HL-60/S4 (cell line): ENCODE results near the gene CCNH.

Experiments
- in situ Hi-C: fragments of 300-500 bp; cut with MboI; formaldehyde crosslinking; loops from 2 replicates; pipeline ENCODE4 v1.14.3; 2022; ENCODE audit warnings: low sequenced_read_pairs

Gene CCNH

DNA sequence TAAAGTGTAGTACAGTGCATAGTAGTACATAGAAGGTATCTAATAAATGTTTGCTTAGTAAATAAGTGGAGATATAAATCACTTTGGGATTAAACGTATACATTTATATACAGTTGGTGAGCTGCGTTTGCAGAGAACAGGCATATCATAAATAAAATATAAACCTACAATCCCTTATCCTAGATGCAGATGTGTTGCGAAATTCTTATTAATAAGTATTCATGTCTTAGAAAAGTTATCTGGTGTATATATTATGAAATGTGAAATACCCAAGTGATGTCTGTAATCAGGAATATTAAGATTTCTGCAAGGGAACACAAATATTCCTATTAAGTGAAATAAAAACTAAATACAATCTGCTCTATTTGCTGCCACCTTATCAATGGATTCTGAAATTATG, 8.8 kb downstream of the CCNH start:
- in situ Hi-C loops: no loop called here

DNA sequence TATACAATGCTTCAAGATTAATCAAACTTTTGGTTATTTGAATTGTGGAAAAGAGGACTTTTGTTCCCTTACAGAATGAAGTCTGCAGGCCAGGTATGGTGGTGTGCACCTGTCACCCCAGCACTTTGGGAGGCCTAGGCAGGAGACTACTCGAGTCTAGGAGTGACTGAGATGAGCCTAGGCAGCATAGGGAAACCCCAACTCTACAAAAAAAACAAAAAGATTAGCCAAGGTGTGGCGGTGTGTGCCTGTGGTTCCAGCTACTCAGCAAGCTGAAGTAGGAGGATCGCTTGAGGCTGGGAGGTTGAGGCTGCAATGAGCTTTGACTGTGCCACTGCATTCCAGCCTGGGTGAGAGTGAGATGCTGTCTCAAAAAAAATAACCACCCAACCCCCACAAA, 9.3 kb downstream of the CCNH start:
- in situ Hi-C loops: no loop called here

DNA sequence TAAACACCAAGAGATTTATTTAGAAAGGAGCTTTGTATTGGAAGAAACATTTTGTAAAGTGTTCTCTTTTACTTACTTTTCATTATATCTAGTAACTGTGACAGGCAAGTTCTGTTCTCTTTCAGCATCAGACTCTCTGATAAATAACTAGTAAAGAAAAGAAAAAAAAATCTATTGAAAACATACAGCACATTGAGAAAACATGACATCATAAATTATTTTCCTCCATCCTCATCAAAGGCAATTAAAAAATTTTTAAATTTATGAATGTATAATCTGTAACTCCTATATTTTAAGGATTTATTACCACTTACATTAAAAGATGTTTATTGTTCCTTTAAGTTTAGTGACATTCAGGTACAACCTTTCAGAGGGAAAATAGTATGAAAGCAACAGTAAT, 11.1 kb downstream of the CCNH start:
- in situ Hi-C loops: no loop called here

DNA sequence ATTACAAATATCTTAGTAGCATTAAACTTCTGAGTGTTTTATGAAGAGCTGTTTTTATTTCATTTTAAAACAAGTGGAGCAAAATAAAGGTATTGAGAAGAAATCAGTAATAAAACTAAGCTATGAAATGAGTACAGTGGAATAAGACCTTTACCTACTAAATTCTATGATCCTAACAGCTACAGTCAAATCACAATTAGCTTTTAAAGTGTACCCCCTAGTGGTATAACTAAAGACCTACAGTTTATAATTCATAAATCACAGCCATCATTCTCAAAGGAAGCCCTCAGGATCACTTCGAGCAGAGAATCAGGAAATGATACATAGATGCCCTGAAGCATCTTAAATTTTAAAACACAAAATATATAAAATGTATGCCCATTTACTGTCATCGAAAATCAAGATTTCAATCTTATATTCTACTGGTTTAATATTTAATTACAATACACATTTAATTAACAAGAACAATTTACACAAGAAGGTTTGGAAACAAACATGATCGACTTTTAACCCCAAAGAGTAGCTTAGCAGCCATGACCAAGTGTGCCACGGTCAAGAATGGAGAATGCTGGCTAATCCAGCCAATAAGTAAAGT, 12.3 kb downstream of the CCNH start:
- in situ Hi-C loops: no loop called here

DNA sequence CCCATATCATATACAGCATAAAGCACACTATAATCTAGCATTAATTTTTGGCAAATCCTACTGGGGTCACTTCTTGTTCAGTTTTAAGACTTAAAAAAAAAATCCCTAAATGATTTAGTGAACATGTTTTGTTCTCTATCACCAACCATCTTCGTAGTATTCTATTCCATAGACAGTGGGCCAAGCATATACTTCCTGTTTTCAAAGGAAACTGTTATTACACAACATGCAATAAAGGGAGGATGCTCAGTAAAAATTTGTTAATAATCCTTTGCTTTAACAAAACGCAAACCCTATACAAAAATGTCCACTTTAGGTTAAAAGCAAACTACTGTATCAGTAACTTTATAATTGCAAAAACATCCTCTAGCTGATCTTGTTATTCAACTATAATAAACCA, 13.0 kb downstream of the CCNH start:
- in situ Hi-C loops: no loop called here

DNA sequence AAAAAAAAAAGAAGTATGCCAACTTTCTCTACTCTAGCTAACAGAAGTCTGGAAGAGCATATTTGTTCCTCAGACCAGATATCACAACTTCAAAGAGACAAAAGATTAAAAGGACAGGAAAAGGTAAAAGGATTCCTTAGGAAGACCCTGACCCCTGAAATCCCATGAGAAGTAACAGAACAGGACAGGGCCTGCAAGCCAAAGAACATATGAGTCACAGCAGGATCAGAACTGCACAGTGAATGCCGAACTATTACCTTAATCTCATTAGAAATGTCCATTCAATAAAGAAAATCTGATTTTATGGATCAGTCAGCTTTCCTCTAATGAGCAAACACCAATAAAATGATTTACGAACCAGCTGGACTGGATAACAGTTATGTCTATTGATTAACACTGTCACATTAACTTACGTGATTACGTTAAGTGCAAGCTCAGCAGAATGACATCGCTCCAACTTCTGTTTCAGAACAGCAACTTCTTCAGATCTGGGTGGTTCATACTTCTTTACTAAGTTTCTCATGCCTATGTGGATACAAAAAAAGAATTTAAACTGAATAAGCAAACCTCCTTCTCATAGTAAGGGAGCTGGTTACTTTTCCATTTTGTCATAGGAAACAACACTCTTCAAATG, 13.6 kb downstream of the CCNH start:
- in situ Hi-C loops: no loop called here

DNA sequence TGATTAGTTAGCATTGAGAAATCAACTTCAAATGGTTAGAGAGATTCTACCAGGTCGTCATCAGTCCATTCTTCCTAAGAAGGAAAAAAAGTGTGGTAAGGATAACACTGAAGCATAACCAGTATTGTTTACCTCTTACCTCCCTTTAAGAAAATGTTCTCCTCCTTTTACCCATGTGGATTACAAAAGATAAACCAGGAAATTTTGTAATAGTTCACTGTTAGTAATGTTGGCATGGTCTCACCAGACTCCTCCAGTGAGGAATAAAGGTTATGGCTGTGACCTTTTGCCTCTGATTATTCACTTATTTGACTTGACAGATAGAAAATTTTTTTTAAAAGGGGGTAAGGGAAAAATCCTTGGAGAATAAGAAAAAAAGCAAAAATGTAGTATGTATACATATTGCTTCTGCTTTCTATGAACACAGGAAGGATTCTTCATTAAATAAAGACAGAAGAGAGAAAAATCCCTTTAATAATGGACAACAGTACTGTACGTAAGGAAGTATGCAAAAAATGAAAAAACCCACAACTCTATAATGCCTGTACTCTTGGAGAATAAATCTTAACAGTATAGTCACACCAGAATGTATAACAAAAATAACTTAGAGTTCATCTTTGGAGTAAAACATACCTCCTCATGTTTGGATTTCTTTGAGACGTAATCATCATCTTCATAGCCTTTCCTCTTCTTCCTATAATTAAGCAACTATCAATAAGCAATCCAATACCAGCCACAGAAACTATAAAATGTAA, 18.1 kb downstream of the CCNH start:
- in situ Hi-C loops: no loop called here

DNA sequence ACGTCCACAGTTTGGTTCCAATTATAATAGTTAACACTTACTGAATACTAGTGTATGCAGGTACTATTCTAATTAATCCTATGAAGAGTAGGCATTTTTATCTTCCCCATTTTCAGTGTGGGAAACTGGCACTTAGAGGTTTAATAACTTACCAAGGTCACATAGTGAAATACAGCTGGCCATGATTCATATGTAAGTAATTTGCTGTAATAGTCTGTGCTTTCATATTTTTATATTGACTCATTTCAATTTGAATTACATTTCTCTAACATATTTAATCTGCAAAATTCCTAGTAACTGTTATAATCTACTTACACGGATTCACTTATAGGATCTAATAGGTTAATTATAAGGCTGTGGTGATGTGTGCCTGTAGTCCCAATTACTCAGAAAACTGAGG, 19.4 kb downstream of the CCNH start:
- in situ Hi-C loops: no loop called here

DNA sequence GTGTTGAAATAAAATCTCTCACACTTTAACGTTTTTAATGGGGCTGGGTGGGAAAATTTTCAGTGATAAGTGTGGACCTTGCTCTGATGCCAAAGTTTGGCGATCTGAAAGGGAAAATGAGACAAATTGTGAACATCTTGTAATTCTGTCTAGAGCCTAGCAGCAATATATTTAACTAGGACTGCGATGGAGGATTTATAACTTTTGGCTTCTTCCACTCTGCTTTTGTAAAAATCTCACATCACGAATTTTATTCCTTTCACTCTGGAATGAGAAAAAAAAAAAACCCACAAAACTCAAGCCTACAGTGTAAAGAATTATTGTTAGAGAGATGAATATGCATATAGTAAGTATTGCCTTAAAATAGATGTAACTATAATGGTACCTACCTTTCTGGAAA, 19.9 kb downstream of the CCNH start:
- in situ Hi-C loops: no loop called here

DNA sequence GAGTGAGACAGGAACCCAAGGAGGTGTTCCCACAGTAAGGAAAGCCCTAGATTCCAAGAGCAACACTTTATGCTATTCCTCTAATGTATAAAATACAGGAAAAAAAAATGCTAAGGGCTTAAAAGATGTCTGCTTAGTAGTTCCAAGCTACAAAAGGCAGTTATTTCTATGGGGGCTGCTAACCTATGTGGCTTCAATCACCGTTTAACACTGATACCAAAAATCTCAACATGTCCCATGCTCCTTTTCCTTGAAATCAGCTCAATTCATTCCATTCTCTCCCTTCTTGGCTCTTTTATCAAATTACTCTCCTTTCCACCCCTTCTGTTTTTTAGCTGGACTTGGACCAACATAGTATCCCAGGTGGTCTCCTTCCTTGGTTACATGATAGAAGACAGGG, 20.6 kb downstream of the CCNH start:
- in situ Hi-C loops: no loop called here

DNA sequence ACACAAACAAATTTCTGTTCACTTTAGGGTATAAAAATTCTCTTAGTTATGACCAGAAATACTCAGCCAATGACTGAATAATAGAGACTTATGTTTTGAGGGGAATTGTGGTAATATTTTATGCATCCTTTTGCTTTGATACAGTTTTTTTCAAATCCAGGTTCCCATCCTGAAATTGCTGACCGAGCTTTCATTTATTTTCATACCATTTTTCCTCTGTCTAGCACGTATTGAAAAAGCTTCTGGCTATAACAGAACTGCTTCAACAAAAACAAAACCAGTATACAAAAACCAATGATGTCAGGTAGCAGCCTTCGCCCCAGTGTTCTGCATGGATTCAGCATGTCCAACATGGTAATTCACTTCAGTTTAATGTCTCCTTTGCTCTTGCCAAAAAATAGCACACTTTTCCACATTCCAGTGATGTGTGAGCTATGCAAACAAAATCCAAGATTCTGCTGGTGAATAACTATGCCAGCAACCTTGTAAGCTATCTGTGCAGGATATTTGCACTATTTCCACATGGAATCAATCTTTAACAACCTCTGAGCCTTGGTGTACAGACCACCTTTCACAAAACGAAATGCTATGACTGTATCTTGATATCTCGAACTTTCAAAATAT, 22.0 kb downstream of the CCNH start:
- in situ Hi-C loops: no loop called here

DNA sequence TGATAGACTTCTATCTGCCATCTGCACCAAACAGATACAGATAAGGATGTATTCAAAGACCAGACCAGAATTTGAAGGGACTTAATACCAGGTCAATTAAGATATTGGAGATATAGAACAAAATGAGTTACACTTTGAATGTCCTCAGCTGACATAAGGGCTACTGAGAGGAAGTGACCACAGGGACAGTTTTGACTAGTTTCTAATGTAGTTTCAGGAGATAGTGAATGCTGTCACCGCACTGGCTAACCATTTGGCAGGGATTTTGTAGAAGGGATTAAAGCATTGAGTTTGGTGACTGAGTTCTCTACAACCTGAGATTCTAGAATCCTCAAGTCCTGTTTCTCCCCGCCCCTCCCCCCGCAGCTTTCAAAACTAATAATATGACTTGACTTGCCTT, 22.7 kb downstream of the CCNH start:
- in situ Hi-C loops: no loop called here

DNA sequence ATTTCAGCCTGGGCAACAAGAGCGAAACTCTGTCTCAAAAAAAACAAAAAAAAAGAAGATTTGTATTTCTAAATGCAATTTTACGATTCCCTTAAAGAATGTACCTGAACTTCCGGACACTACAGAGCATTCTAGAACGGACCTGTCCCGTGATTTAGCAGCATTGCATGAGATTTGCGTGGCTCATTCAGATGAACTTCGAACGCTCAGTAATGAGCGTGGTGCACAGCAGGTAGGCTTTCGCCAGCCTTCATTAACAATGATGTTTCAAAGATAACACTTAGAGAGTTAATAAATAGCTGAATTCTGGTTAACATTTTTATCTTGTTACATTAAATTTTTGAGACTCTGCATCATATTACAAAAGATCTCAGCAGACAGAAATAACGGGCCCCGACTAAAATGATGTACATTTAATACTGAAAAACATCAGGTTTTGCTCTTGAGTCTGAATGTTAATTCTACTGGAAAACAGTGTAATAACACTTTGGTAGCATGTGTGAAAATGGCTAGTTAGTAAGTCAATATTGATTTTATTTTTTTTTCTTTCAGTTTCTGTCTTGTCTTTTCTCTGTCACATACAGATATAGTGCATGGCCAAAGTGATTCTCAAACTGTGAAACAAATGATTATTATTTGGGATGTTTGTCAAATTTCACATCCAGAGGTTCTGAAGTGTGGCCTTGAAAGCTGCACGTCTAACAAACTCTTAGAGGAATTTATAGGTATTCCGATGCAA, 23.3 kb downstream of the CCNH start:
- in situ Hi-C loops: no loop called here

DNA sequence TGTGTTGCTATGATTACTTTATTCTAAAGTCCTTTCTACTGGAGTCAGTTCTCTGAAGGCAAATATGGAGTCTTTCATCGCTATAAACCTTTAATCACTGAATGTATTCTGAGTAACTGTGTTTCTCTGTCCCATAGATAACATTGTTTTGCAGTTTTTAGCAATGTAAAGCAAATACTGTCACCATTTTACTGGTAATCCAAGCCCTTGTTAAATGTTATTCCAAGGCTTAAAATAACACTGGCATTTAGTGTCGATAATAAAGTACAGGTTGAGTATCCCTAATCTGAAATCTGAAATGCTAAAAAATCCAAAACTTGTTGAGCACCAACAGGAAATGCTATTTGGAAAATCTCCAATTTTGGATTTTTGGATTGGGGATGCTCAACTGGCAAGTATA, 24.6 kb downstream of the CCNH start:
- in situ Hi-C loops: no loop called here

DNA sequence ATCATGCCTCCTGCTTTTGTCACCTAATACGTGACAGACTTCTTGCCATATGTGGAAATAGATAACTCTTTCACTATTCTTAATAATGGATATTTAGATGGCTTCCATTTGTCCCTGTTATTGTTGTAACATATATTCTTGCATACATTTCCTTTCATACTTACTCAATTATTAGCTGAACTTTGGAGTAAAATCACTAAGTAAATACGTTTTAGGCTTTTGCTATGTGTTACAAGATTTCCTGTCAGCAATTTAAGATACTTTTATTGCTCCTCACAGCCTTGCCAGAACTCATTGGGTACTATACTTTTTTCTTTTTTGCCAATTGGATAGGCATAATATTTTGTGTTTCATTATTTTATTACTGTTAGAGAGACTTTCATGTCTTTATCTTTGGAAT, 26.9 kb downstream of the CCNH start:
- in situ Hi-C loops: no loop called here

DNA sequence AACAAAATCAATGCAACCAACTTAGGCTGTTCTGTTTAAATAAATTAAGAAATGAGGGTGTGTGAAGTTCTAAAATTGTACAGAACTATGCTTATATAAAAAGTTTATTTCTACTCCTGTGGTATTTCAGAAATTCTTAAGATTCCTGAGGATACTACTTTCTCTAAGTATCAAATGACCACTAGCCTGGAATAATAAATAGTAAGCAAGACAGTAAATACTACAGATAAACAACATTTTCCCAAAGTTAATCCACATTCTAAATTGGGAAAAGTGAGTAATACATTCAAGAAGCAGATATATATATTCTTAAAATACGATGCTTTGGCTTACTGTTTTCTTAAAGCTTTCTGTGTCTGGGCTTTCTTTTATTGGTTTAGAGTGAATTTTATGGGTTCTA, 29.5 kb downstream of the CCNH start:
- in situ Hi-C loops: no loop called here

DNA sequence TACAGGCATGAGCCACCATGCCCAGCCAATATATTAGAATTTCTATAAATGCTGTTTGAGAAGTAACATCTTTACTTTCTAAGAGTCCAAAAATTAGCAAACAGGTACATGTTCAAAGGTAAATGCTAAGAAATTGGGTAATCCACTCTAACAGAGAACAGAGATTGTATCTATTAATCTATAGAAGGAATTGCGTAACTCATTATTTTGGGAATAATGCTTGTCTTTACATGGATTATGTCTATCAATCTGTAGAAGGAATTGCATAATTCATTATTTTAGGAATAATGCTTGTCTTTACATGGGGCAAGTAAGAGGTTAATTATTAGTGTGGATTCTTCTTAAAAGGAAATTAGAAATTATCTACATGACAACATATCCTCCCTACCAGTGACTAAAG, 30.5 kb downstream of the CCNH start:
- in situ Hi-C loops: no loop called here

DNA sequence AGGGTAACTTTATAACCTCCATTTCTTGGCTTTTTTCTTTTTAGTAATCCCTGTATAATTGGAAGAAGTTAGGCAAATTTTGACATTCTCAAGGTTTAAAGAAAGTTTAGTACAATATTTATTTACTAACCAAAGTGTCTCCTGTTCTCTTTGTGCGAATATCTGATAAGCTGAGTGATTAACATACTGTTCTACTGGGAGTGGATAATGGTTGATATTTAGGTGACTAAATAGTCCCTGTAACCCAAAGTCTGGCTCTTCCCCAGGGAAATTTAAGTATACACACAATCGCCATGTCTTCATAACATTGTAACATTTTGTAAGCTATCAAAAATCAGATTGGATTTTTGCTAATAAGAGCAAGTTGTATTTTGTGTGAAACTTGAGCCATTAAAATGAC, 40.0 kb downstream of the CCNH start:
- in situ Hi-C loops: no loop called here

DNA sequence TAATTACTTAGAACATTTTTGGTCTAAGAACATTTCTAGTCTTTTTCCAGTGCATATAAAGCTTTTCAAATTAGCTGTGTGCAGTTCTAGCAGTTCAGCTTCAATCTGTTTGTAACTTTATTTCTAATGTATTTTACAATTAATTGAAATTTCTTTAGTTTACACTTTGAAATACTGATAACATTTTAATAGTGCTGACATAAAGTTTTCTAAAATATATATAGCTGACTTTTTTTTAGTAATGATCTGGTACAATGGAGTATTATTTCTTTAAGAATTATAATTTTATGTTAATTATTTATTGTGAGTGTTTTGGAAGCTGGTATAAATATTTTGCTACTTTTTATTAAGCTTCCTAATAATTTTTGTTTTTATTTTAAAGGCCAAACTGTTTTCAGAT, 43.3 kb downstream of the CCNH start:
- in situ Hi-C loops: no loop called here

DNA sequence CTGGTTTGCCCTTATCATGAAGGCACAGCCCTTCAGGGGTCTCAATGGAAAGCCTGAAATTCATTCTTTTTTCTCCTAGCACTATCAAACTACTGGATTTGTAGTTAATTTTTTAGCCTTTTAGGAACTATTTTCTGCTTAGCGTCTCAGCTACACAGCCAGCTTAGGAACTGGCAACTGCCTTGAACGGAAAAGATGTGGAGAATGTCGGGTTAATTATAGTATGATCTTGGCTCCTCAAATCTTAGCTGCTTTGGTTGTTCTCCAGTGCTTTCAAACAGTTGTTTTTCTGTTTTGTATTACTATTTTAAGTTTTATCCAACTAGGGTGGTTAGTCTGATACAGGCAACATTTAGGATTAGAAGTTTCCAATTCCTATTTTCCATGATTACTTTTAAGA, 44.1 kb downstream of the CCNH start:
- in situ Hi-C loops: no loop called here

DNA sequence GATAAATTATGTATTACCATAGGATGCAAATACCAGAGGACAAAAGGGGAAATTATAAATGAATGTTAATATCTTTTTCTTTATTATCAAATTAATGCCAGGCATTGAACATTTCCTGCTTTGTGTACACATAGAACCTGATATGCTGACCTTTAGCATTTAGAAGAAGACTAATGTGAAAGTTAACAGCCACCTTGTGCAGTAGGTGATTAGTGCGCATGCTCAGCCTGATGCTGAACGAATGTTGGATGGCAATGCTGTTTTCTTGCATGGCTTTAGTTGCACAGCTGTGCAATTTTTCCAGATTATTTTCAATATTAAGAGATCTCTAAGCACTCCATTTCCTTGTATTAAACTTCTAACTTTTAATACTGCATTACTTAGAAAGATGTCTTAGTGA, 45.5 kb downstream of the CCNH start:
- in situ Hi-C loops: no loop called here
